ENCODE measurements around the gene PTCRA.
A peak's percentile ranks its signal among the peaks of the same experiment; 100 is the strongest.
"Not testable (repeated sequence)": the region's sequence is repeated elsewhere in the genome, so short reads cannot be mapped to it uniquely, and the experiment has no call there.

Gene PTCRA

GRCh38 chr6:42942444-42942843 is 26.6 kb downstream of the PTCRA start:
- DNase-seq = no peak

- no peak for DNase-seq
These were observed 32.1 kb downstream of the PTCRA start for GRCh38 chr6:42947950-42948349.

GRCh38 chr6:42952389-42952788 is 36.5 kb downstream of the PTCRA start:
- no peak for DNase-seq

- not testable (repeated sequence) for DNase-seq
These were observed 38.6 kb downstream of the PTCRA start for GRCh38 chr6:42954405-42954804.

- no peak for DNase-seq
These were observed 42.3 kb downstream of the PTCRA start for GRCh38 chr6:42958125-42958524.

- no peak for DNase-seq
These were observed 44.0 kb downstream of the PTCRA start for GRCh38 chr6:42959917-42960242.

GRCh38 chr6:42960243-42961019 is 44.6 kb downstream of the PTCRA start, which contains the start of gene GNMT:
Gene GNMT (plus strand): TSS chr6:42960754. CDS start chr6:42960768, 14 bp downstream.
- peak; percentile 65 to 87 for DNase-seq

GRCh38 chr6:42961020-42961470 is 45.2 kb downstream of the PTCRA start:
- DNase-seq = peak in 1 of 2 experiments; percentile 13

GRCh38 chr6:42962096-42962495 is 46.2 kb downstream of the PTCRA start:
- no peak for DNase-seq

- DNase-seq = no peak
These were observed 46.8 kb downstream of the PTCRA start for GRCh38 chr6:42962502-42963178.

- no peak for DNase-seq
These were observed 47.5 kb downstream of the PTCRA start for GRCh38 chr6:42963179-42963854.

- DNase-seq = peak; percentile 42 to 63
These were observed 48.2 kb downstream of the PTCRA start for GRCh38 chr6:42963855-42964605.

GRCh38 chr6:42966571-42966970 is 50.7 kb downstream of the PTCRA start:
- no peak for DNase-seq

GRCh38 chr6:42967228-42967627 is 51.4 kb downstream of the PTCRA start:
- DNase-seq = no peak

- DNase-seq = no peak
These were observed 52.4 kb downstream of the PTCRA start for GRCh38 chr6:42968126-42968701.

- no peak for DNase-seq
These were observed 52.9 kb downstream of the PTCRA start for GRCh38 chr6:42968783-42969182.

GRCh38 chr6:42969431-42969830 is 53.6 kb downstream of the PTCRA start:
- DNase-seq = no peak

- DNase-seq = no peak
These were observed 54.1 kb downstream of the PTCRA start for GRCh38 chr6:42969934-42970333.

GRCh38 chr6:42970871-42971612 is 55.2 kb downstream of the PTCRA start:
- no peak for DNase-seq

- no peak for DNase-seq
These were observed 56.0 kb downstream of the PTCRA start for GRCh38 chr6:42971746-42972327.

GRCh38 chr6:42973926-42974325 is 58.1 kb downstream of the PTCRA start:
- DNase-seq = no peak
